Activated CD8-positive, alpha-beta memory T cell treated with anti-CD3 and anti-CD28 coated beads, Interleukin-2, amount 50 U/mL, for 1 hour (primary cell): ENCODE measurements around the gene ACBD7.

ENCODE experiments used
- DNase-seq: peaks from one replicate; pipeline ENCODE4 v3.0.0-alpha.2; 2020; ENCODE audit errors: extremely low read depth

The ACBD7 gene

GRCh38 chr10:15088428-15089261 lies at the start of gene ACBD7:
Gene ACBD7, minus strand, starts transcription at chr10:15088776. Its CDS starts 48 bp downstream, at chr10:15088728.
- peak; percentile 31 for DNase-seq

- no peak for DNase-seq
Observed at GRCh38 chr10:15137636-15138035, 49.1 kb upstream of the ACBD7 start.

DNA sequence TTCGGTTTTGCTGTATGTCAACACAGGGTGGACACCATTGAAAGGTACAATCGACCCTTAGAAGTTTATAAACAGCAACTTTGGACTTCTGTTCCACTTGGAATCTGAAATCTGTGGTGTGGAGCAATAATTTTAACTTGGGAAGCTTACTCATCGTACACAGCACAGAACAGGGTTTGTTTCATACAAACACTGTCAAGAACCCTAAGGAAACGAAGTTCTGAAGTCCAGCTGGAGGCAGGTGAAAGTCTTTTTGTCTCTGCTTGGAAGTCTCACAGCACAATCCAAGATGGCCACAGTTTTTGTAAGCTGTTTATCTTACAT lies 48.4 kb upstream of the ACBD7 start:
- no peak for DNase-seq

- DNase-seq, result no peak
Observed at GRCh38 chr10:15136129-15137035, 47.8 kb upstream of the ACBD7 start.

DNA sequence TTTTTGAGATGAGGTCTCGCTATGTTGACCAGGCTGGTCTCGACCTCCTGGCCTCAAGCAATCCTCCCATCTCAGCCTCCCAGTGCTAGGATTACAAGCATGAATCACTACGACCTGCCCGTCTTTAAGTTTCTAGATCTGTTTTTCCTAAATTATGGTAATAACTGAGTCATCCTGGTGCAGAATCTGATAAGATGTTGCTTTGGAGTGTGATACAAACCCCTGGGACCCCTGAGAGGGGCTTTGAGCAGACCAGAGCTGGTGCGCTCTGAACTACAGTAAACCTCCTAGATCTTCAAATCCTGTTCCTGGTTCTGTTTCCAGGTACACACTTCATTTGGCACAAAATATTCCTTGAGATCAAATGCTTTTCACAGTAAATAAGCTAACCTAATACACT lies 42.8 kb upstream of the ACBD7 start:
- DNase-seq, result no peak

DNA sequence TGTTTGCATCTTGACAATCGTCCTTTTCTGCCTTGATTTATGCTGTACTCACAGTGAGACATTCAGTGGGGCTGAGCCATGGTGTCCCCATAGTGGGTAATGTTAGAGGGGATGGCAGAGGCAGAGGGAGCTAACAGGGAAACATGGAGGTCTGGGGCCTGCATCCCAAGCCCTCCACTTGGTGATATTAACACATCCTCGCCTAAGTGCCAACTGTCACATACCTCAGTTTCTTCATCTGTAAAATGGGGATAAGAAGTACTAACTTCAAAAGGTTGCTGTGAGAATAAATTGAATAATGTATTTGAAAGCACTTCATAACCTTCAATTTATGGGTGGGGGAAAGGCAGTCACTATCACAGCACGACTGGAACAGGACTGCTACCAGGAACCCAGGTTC lies 36.3 kb upstream of the ACBD7 start:
- no peak for DNase-seq

- DNase-seq, result no peak
Observed at GRCh38 chr10:15124190-15124589, 35.6 kb upstream of the ACBD7 start.

- DNase-seq, result no peak
Observed at GRCh38 chr10:15123749-15124184, 35.2 kb upstream of the ACBD7 start.

GRCh38 chr10:15122477-15123030 lies 34.0 kb upstream of the ACBD7 start:
- DNase-seq, result no peak

DNA sequence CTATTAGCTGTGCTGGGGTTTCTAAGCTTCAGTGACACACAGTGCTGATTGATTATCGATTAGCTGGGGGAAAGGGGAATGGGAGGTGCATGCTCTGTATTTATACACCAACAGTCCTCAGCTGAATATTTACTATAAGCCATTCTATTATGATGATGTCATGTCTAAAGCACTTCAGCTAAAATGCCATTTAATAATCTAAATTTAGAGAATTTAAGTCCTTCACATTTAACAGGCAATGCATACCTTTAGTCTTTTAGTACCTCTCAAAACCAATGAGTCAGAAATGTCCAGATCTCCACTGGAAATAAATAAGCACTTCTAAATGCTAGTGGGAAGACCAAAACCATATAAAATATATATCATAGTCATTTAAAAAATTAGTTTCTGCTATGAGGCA lies 33.1 kb upstream of the ACBD7 start:
- no peak for DNase-seq

DNA sequence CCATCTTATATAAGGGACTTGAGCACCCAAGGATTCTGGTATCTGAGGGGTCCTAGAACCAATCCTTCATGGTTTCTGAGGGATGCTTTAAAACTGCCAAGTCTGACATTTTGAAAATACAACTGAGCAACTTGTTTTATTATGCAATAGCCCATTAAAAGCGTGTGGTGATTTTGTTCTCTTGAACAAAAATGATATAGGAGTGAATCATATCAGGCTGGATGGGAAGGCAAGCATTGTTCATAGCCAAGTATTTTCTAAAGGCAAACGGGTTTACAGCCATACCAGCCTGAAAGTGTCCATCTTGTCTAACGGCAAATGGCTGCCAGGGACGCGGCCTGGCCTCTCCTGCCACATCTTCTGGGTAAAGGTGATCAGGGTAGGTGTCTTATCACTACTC lies 31.9 kb upstream of the ACBD7 start:
- no peak for DNase-seq

GRCh38 chr10:15118615-15119014 lies 30.0 kb upstream of the ACBD7 start:
- DNase-seq, result no peak

- no peak for DNase-seq
Observed at GRCh38 chr10:15116225-15116624, 27.6 kb upstream of the ACBD7 start.

DNA sequence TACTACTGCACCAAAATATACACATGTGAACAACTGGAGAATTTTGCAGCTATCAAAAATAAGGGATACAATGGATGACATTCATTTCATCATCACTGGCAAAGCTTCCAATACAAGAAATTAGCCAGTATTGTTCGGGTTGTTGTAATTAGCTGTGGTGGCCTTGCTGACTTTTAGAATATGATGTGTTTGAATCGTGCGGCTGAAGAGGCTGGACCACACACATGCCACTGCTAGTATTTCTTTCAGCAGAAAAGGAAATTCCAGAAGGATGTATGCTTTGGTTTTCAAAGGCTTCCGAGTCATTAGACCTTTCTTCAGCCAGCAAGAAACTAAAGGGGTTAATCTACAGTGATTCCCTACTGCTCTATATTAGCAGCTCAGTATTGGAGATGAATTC lies 25.2 kb upstream of the ACBD7 start:
- DNase-seq, result no peak

DNA sequence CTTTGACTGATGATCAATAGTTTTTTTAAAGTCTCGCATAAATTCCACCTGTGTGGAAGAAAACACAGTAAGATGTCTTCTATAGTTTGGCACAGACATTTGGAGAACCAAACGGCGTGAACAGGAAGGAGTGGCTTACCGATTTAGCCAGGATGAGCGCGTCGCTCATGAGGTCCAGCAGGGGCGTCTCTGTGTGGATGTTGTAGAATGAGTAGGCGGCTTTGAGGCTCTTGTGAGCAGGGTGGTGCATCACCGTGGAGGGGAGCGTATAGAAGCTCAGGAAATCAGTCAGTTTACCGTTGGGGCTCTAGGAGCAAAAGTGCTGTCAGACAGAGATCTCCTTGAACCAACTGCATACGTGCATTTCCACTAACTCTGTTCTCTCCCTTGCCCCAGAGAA lies 24.1 kb upstream of the ACBD7 start:
- no peak for DNase-seq

- no peak for DNase-seq
Observed at GRCh38 chr10:15106352-15107013, 17.9 kb upstream of the ACBD7 start.

- DNase-seq, result no peak
Observed at GRCh38 chr10:15103513-15103912, 14.9 kb upstream of the ACBD7 start.

DNA sequence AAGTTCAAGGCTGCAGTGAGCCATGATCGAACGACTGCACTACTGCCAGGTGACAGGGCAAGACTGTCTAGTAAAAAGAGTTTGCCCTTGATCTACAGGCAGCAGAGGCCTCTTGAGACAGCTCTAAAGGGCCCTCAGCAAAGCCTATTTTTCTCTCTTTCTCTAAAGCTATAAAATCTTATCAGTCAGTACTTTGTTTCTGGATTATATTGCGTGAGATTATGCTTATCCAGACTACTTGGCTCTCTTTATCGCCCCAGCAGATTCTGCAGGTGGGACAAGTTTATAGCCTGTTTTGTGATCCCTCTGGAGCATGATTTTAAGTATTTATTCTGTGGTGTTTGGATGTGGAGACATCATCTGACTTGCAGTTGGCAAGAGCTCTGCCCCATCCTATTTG lies 11.3 kb upstream of the ACBD7 start:
- no peak for DNase-seq

DNA sequence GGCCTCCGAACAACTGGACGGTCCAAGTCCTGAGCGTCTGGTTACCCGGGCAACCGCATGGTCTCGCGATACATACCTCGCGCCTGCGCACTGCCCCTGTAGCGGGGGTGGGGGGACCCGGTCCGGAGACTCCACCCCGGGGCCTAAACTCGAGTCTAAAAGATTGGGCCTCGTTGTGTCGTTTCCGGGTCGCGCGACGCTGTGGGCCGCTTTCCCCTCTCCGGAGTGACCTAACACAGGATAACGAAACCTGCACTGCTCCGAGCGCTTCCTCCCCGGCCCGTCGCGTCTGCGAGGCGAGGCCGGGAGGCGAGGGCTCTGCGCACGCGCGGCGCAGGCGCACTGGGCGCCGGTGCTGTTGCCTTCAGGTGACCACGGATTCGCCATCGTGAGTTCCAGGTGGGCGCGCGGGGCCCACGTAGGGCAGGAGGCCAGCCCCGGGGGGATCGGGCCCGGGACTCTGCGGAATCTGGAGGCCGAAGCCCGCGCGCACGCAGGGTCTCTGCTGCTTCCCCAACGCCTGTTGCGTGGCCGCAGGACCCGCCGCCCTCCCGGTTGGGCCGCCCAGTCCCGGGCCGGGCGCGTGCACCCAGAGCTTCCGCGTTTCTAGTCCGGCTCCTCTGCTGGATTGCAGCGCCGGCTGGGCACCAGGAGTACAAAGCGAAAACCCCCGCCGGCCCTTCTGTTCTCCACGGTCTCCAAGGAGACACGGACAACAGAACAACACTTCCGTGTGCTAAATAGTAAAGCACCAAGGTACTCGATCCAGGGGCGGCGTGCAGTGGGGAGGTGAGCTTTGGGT lies 8.6 kb upstream of the ACBD7 start, which contains the start of gene RPP38:
RPP38 (plus strand) TSS at position 345 of the 802 bp plus-strand sequence. CDS start 5,960 bp downstream, outside the sequence.
- peak; percentile 84 for DNase-seq

- DNase-seq, result no peak
Observed at GRCh38 chr10:15096661-15097010, 8.1 kb upstream of the ACBD7 start.

DNA sequence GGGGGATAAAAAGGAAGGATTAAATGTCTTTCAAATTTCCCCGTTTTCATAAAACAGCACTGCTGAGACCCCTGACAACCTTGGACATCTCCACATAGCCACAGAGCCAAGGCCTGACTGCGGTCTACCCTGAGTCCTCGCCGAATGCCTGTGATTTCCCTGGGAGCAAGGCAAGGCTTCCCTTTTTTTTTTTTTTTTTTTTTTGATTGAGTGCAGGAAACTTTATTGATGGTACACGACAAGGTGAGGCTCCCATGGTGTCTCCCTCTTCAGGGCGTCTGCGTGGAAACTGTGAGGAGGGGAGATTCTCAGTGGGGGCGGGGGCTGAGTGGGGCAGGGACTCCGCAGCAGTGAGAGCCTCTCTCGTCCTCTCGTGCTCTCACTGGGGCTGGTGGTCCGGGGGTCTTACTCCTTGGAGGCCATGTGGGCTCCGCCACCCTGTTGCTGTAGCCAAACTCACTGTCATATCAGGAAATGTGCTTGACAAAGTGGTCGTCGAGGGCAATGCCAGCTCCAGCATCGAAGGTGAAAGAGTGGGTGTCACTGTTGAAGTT lies 4.4 kb upstream of the ACBD7 start:
- no peak for DNase-seq
